ENCODE measurements around the gene TPRX2. TPM values are rescaled to one million over a fixed set of nuclear protein-coding genes. Genes with fewer than 3 reads are reported as not detected.

TPRX2 gene
- total RNA-seq, 2 experiments from 2014 or later, result not detected

DNA sequence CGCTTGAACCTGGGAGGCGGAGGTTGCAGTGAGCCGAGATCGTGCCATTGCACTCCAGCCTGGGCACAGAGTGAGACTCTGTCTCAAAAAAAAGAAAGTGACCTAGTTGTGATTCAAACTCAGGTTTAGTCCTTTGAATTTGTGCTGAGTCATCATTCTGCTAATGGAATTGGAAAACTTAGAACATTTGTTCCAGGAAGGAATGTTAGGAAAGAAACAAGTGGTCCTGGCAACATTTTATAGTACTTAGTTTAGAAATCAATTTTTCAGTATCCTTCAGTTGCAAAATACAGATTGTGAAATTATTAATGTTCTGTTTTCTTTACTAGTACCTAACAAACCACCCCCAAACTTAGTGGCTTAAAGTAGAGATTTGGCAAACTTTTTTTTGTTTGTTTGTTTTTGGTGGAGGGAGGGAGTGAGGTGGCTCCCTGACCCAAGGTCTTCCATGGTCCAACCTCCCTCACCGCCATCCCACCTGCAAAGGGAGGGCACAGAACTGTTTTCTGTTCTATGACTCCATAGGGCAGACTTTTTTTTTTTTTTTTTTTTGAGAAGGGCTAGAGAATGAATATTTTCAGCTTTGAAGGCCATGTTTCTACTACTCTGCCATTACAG lies 36.2 kb downstream of the TPRX2 start:
- Histone ChIP-seq H3K4me3 (ENCODE audit: low read length) (no peak overlapping the region), H3K36me3 (ENCODE audit: insufficient read depth, low read length) (no peaks in the 10 kb centered on the region), H3K27me3 (ENCODE audit: control insufficient read depth in 1 of 2, insufficient read depth in 2 of 2, low read length in 2 of 2) (no peaks in the 10 kb centered on the region), H3K4me1 (ENCODE audit: insufficient read depth, low read length) (no peaks in the 10 kb centered on the region), H3K9me3 (ENCODE audit: control insufficient read depth in 1 of 2, insufficient read depth in 1 of 2, low read length in 2 of 2) (peaks cover 0 to 4% of the 10 kb centered on the region in 2 experiments), H3K27ac (ENCODE audit: low read depth in 1 of 2, low read length in 2 of 2) (no peak overlapping the region)
- DNase-seq (no peak), ATAC-seq (ENCODE audit: poor library complexity) (no peak)
- Mint-ChIP-seq H3K27ac (no peak overlapping the region), H3K4me3 (no peak overlapping the region), H3K36me3 (ENCODE audit: low read depth) (no peaks in the 10 kb centered on the region), H3K9me3 (no peaks in the 10 kb centered on the region), H3K4me1 (ENCODE audit: low read depth) (no peaks in the 10 kb centered on the region), H3K27me3 (peaks cover 7% of the 10 kb centered on the region)
- intact Hi-C loops (cut with DNase I, micrococcal nuclease), result no loop called here
- ChIA-PET CTCF (no interaction called here), POLR2A (no interaction called here)
- TF ChIP-seq, protein P1, sequence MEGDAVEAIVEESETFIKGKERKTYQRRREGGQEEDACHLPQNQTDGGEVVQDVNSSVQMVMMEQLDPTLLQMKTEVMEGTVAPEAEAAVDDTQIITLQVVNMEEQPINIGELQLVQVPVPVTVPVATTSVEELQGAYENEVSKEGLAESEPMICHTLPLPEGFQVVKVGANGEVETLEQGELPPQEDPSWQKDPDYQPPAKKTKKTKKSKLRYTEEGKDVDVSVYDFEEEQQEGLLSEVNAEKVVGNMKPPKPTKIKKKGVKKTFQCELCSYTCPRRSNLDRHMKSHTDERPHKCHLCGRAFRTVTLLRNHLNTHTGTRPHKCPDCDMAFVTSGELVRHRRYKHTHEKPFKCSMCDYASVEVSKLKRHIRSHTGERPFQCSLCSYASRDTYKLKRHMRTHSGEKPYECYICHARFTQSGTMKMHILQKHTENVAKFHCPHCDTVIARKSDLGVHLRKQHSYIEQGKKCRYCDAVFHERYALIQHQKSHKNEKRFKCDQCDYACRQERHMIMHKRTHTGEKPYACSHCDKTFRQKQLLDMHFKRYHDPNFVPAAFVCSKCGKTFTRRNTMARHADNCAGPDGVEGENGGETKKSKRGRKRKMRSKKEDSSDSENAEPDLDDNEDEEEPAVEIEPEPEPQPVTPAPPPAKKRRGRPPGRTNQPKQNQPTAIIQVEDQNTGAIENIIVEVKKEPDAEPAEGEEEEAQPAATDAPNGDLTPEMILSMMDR (IDR thresholded peaks at IDR 0.05), result no peak

GRCh38 chr19:47896019-47896418 lies 37.0 kb downstream of the TPRX2 start:
- CTCF ChIA-PET, result no interaction called here
- peaks cover 11% of the 10 kb centered on the region for H3K27me3 Mint-ChIP-seq
- TF ChIP-seq, protein P1 (IDR thresholded peaks at IDR 0.05), result no peak

GRCh38 chr19:47896773-47897172 lies 37.7 kb downstream of the TPRX2 start:
- Mint-ChIP-seq H3K9me3 (no peaks in the 10 kb centered on the region), H3K27ac (no peak overlapping the region), H3K4me3 (no peak overlapping the region), H3K36me3 (ENCODE audit: low read depth) (no peaks in the 10 kb centered on the region), H3K27me3 (peaks cover 15% of the 10 kb centered on the region), H3K4me1 (ENCODE audit: low read depth) (no peaks in the 10 kb centered on the region)
- no peak for ATAC-seq (ENCODE audit: poor library complexity)
- no peak overlapping the region for H3K27ac ChIP-seq (ENCODE audit: low read depth in 1 of 2, low read length in 2 of 2)
- ChIA-PET CTCF (no interaction called here), POLR2A (no interaction called here)
- H3K27me3 ChIP-seq (ENCODE audit: control insufficient read depth in 1 of 2, insufficient read depth in 2 of 2, low read length in 2 of 2), result peaks cover 0 to 4% of the 10 kb centered on the region in 2 experiments
- H3K4me3 ChIP-seq (ENCODE audit: low read length), result no peak overlapping the region
- H3K9me3 ChIP-seq (ENCODE audit: control insufficient read depth in 1 of 2, insufficient read depth in 1 of 2, low read length in 2 of 2), result peaks cover 0 to 4% of the 10 kb centered on the region in 2 experiments
- H3K36me3 ChIP-seq (ENCODE audit: insufficient read depth, low read length), result no peaks in the 10 kb centered on the region
- intact Hi-C loops (cut with DNase I, micrococcal nuclease), result no loop called here
- TF ChIP-seq, protein P1 (IDR thresholded peaks at IDR 0.05), result no peak
- H3K4me1 ChIP-seq (ENCODE audit: insufficient read depth, low read length), result no peaks in the 10 kb centered on the region
- no peak for DNase-seq

More at GRCh38 chr19:47896019-47896418, 37.0 kb downstream of the TPRX2 start:
- Histone ChIP-seq H3K27me3 (ENCODE audit: control insufficient read depth in 1 of 2, insufficient read depth in 2 of 2, low read length in 2 of 2) (no peaks in the 10 kb centered on the region), H3K4me3 (ENCODE audit: low read length) (no peak overlapping the region), H3K27ac (ENCODE audit: low read depth in 1 of 2, low read length in 2 of 2) (no peak overlapping the region), H3K9me3 (ENCODE audit: control insufficient read depth in 1 of 2, insufficient read depth in 1 of 2, low read length in 2 of 2) (peaks cover 0 to 4% of the 10 kb centered on the region in 2 experiments), H3K36me3 (ENCODE audit: insufficient read depth, low read length) (no peaks in the 10 kb centered on the region), H3K4me1 (ENCODE audit: insufficient read depth, low read length) (no peaks in the 10 kb centered on the region)
- intact Hi-C loops (cut with DNase I, micrococcal nuclease), result no loop called here
- DNase-seq (no peak), ATAC-seq (ENCODE audit: poor library complexity) (no peak)
- Mint-ChIP-seq H3K9me3 (no peaks in the 10 kb centered on the region), H3K27ac (no peak overlapping the region), H3K36me3 (ENCODE audit: low read depth) (no peaks in the 10 kb centered on the region), H3K4me3 (no peak overlapping the region), H3K4me1 (ENCODE audit: low read depth) (no peaks in the 10 kb centered on the region)
- POLR2A ChIA-PET, result no interaction called here
